GM19099 (cell line): ENCODE data around the gene SGSM2.

Experiments
- POLR2A ChIP-seq: IDR thresholded peaks from 3 replicates; pipeline ENCODE4 v1.6.1; 2011; ENCODE audit warnings: low read depth; ENCODE audit not compliant: insufficient read length; ENCODE audit errors: extremely low read depth

SGSM2 gene

DNA sequence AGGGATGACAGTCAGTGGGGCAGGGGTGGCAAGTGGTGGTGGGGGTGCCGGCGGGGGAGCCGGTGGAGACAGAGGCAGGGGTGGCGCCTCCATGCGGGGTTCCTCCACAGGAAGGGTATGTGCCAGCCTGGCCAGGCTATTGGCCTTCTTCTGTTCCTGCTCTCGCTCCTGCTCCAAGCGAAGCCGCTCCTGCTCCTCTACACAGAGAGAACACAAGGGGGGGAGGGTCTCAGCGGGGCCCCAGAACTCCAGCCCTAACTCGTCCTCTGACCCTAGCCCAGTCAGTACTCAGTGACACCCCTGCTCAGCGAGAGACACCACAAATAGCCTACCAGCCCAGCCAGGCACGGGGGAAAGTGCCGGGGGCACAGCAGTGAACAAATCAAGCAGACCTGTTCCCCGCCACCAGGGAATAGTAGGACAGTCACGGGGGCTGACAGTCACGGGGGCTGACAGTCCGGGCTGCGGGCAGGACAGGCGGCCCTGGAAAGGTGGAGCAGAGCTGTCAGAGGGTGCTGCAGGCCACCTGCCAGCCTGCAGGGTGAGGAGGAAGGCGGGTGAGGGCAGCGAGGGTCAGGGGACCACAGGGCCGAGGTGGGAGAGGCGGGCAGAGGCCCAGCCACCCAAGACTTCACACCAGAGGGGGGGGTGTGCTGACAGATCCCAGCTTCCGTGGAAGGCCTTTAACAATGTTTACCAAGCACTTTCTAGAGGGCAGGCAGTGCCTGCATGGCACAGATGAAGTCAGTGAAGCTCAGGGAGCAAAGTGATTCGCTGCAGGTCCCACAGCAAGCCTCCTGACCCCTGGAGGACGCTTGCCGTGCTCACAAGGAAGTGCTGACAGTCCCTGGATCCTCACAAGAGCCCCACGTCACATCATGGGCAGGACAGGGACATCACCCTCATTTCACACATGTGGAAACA, 58.2 kb downstream of the SGSM2 start:
- TF ChIP-seq POLR2A: no peak

DNA sequence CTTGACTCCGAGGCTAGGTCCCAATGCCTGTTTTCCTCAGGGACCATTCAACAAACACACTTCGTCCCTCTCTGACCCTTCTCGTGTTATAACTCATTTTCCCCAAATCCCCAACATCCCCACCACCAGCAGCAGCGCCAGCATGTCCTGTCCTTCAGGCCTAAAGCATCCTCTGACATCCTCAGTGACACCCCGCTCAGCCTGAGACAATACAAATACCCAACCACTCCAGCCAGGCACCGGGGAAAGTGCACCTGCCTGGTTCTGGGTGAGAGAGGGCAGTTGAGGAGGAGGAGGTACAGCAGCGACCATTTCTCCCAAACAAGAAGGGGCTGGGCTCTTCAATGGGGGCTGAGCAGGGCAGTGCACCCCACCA, 58.9 kb downstream of the SGSM2 start:
- no peak for TF ChIP-seq POLR2A

DNA sequence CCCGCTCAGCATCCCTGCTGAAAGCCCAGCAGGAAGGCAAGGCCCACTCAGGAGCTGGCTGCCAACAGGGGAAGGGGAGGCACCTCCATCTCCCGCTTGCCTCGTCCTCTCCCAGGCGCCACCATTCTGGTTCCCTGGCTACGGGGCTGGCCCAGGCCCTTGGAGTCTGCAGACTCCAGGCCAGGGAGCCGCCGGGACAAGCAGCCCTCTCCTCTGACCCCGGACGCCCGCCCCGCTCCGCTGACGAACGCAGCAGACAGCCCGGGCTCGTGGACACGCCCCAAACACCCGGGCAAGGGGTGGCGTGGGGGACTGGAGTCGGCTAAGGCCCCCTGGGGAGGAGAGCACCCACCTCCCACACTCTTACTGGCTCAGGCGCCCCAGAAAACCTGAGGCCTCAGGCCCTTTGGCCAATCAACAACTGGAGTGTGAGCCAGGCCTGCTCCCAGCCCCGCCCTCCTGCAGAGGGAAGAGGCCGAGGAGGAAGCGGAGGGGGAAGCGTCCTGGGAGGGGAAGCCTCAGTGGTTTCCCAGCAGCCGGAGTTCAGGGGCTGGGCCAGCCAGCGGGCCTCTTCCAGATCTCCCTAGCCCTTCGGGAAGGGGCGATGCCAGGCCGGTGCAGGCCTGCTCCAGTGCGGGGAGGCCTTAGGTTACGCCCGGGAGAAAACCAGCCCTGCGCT, 59.4 kb downstream of the SGSM2 start:
- peak; percentile 53 for TF ChIP-seq POLR2A

DNA sequence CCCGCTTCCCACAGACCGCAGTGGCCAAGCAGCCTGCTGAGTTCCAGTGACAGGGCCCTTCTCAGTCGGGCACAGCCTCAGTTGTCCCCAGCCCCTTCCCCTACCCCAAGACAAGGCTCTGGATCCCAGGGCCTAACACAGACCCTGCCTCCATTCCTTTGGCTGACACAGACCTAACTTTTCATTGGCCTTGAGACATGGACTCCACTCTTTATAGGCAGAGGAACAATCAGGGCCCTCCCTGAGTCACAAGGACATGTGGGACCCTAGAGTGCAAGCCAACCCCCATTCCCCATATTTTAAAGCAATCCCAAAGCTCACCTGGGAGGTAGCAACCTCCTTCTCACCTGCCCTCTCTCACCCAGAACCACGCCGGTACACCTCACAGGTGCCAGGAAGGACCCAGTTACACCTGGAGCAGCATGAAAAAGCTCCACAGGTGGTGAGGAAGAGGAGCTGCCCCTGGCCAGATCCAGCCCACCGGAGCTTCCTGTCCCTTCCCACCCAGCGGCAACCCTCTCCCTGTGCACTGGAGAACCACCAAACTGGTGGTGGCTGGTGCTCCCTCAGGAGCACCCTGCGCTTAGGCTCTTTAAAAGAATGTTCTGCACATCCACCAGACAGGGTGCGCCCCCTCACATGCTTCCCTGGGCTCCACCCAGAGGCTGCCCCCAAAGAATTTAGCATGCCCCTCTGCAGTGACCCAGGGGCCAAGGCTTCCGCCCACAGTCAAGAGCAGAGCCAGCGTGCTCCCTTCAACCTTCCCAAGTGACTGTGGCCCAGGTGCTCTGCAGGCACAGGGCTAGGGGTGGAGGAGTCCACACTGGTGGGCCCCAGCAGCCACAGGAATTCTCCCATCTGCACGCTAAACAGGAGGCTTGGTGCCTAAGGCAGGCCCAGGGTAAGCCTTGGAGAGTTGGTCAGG, 60.2 kb downstream of the SGSM2 start:
- no peak for TF ChIP-seq POLR2A

DNA sequence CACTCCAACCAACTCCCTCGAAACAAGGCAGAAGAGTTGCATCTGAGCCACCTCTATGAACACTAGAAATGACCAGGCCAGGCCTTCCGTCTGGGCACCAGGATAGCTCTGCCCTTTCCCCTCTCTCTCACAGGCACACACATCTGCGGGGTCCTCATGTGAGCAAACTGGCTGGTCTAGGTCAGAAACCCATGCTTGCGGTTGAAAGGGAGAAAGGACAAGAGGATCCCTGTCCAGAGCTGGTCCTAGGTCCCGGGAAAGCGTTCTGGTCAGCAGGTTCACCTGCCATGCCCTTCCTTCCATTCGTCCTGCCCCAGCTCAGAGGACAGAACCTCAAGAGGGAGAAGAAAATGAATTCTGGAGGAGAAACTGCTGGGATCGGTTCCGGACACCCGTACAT, 60.9 kb downstream of the SGSM2 start:
- TF ChIP-seq POLR2A: no peak

DNA sequence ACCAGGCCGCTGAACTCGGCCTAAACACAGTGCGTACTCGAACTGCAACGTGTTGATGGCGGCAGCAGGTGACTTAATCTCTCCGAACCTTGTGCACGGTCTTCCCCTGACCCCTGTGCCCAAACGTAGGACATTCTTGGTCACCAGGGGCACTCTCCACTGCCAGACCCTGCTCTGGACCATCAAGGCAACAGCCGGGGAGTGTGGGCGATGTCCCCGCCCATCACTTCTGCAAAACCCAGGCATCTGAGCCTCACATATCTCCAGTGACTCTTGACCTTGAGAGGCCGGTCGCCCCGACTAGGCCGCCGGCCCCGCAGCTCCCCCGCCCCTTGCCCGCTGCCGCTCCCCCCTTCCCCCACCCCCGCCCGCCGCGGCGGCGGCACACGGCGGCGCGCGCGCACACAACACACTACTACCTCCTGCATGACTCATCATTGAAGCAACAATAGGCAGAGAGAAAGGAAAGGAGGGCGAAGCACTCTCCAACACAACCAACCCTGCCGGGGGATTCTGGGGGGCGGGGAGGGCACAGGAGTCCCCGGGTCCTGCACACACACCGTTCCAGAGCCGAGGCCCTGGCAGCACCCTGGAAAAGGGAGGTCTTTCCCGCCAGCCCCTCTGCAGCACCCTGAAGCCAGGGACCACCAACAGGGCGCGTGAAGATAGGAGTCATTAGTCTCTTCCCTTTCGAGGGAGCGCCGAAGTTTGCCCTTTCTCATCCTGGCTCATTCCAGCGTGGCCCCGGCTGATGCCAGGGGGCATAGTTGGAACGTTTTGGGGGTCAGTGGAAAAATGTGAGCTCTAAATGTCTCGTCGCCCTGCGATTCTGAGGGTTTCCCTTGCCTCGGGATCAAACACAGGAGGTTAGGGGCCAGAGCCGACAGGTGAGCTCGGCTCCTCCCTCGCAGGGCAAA, 61.6 kb downstream of the SGSM2 start:
- no peak for TF ChIP-seq POLR2A

DNA sequence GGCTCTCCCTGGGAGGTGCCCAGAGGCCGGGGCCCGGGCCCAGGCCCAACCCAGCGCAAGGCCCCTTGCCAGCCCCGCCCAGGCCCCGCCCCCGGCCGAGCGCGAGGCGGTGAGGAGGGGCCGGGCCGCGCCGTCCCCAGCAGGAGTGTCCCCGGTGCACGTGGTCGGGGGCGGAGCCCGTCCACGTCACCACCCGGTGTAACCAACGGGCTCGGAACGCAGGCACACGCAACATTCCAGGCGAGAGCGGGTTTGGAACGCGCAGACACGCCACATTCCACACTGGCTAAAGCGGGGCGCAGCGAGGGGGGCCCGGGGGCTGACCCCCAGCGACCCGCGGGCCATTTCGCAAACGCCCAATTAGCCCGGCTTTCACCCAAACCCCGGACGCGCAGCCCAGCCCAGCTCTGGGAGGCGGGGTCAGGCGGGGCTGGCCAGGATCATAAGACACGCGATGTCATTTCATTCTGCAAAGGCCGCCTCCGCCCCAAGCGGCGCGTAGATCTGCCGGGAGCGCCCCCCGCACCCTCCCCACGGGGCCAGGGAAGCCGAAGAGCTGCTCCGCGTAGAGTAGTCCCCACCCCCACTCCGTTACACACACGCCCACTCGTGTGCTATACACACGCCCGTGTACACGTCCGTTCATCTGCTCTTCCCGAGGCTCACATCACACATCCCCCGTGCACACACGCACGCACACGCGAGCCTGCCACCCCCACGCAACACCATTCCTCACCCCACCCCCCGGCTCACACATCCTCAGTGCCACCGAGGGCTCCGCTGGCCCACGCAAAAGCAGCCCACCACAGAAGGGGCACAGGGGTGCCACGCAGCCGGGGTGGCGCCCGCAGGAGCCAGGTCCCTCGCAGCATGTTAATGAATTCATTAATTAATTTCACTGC, 62.5 kb downstream of the SGSM2 start:
- peak; percentile 69 for TF ChIP-seq POLR2A

DNA sequence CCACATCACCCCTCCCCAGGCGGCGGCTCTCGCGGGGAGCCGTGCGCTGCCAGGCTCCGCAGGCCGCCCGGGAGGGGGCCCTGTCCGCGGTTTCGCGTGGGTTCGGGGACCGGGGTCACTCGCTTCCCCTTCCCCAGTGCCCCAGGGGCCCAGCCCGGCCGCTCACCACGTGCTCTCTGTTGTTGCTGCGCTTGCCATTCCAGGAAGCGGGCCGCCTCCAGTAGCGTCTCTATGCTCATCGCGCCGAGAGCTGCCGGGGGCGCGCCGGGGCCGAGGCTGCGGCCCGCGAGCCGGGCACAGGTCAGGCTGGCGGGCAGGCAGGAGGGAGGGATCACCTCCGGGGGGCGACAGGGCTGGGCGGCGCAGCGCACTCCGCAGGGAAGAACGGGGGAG, 63.2 kb downstream of the SGSM2 start:
- no peak for TF ChIP-seq POLR2A

DNA sequence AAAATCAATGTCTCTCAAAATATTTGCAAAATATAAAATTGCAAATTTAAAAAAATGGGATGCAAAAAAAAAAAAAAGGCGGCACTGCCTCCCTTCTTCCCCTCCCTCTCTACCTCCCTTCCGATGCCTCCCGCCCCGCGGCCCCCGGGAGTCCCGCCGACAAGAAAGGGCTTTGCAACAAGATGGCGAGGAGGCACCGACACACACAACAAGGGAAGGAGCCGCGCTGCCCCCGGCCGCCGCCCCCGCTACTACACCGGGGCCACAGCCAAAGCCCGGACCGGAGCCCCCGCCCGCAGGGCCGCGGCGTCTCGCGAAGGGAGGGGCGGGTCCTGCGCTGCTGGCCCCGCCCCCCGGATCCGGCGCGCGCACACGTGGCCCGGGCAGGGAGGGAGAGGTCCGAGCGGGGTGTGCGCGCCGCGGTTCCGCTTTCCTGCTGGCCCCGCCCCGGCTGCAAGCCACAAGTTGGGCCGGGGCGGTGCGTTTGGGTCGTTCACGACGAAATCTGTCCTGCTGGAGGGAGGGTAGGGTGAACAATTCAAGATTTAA, 63.6 kb downstream of the SGSM2 start, which contains the start of gene MNT:
MNT (minus strand) TSS at position 184 of the 549 bp plus-strand sequence. CDS start 348 bp downstream, outside the sequence.
- TF ChIP-seq POLR2A: peak; percentile 54

DNA sequence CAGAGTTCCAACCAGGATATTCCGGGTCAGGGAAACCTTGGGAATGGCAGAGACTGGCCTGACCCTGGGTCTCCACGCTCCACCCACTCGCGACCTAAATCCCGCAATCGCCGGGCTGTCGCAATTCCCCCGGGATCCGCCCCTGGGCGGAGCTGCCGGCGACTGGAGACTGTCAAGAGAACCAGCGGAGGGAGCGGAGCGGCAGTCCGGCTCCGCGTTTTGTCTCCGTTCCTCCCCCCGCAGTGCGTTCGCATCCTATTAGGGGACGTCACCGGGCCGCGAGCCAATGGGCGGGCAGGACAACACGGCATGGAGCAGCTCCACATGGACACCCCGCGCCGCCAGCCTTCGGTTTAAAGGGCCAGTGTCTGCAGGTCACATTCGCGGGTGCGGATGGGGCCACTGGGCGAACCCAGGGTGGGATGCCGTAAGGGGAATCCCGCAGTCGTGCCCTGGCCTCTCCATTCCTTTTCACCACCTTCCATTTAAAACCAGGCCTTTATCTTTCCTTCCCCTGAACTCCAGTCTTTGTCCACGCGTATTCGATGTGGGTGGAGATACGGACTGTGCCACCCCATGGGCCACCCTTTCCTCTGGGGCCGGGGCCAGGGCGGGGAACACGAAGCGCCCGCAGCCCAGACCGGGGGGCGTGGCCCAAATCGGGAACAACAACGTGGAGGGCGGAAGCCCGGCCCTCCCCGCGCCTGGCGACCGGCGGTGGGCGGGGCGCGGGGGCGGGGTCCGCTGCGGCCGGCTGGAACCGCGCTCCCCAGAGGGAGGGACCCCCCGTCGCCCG, 64.3 kb downstream of the SGSM2 start:
- TF ChIP-seq POLR2A: peak; percentile 5

DNA sequence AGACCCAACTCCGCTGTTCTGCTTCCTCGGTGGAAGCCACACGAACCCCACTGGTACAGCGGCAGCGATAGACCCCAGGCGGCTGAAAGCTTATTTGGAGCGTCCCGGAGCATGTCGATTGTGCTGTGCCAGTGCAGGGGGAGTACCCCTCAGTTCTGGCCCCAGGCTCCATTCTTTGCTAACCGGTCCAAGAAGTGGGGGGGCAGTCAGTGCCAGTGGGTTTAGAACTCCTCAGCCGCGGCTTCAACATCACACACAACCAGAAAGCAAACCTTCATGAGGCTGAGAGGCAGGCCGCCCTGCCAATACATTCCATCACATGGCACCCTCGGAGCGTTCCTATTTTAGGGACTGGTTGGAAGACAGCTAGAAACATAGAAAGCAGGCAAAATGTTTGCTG, 65.2 kb downstream of the SGSM2 start:
- no peak for TF ChIP-seq POLR2A

DNA sequence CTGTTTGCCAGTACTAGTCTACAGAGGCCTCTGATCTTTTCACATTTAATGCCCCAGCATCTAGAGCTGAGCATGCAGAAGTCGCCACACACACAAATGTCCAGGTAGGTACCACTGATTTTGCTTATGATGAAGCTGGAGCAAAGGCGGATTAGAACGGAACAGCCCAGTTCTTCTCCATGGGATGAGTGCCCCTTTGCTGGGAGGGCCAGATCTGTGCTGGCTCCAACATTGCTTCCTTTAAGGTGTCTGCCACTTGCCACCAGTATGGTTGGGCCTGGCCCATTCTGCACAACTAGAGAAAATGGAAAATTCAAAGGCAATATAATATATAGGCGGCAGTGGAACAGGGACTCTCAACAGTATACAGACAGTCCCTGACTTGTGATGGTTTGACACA, 65.7 kb downstream of the SGSM2 start:
- TF ChIP-seq POLR2A: no peak

DNA sequence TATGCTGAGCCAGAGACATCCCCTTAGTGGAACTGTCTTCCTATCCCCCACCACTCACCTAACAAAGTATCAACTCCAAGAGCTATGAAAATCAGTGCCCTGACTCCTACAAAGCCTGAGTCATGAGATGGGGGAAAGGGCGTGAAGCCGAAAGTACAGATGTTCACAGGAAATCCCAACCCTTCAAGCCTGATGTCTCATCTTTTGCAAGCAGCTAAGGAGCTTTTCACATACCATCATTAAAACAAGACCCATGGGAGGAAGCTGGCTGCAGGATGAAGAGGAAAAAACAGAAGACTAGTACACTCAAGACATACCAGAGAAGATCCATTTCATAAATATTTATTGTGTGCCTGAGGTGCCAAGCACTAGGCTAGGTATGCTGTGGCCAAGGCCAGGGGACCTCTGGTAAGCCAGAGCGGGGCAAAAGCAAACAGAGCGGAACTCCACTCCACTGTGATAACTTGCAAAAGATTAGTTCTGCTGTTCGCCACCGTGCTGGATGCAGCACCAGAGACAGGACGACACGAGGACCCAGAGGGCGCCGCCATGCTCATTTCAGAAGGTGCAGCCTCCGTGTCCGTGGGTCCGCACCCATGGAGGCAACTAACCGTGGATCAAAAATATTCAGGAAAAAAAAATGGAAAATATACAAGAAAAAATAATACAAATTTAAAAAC, 68.1 kb downstream of the SGSM2 start:
- no peak for TF ChIP-seq POLR2A
